Activated naive CD8-positive, alpha-beta T cell treated with anti-CD3 and anti-CD28 coated beads for 36 hours (primary cell): Measurements from ENCODE around the gene GBP2. TPM values are rescaled to one million over a fixed set of nuclear protein-coding genes. Genes with fewer than 3 reads are reported as not detected.
"Not testable (repeated sequence)": the region's sequence is repeated elsewhere in the genome, so short reads cannot be mapped to it uniquely, and the experiment has no call there.

ENCODE experiments used
- DNase-seq: peaks from one replicate; pipeline ENCODE4 v3.0.0; 2021
- H3K27ac Mint-ChIP-seq: one replicate; pipeline ENCODE4 v1.8.0; 2022; ENCODE audit warnings: mild to moderate bottlenecking, moderate library complexity, mixed read lengths
- H3K27me3 Mint-ChIP-seq: one replicate; pipeline ENCODE4 v1.8.0; 2022; ENCODE audit warnings: mild to moderate bottlenecking, mixed read lengths
- H3K36me3 Mint-ChIP-seq: one replicate; pipeline ENCODE4 v1.8.0; 2021; ENCODE audit warnings: mild to moderate bottlenecking, mixed read lengths
- H3K4me1 Mint-ChIP-seq: one replicate; pipeline ENCODE4 v1.8.0; 2021; ENCODE audit warnings: mixed read lengths
- H3K4me3 Mint-ChIP-seq: one replicate; pipeline ENCODE4 v1.8.0; 2022; ENCODE audit warnings: mild to moderate bottlenecking, moderate library complexity, mixed read lengths
- H3K9me3 Mint-ChIP-seq: one replicate; pipeline ENCODE4 v1.8.0; 2022; ENCODE audit warnings: mixed read lengths
- total RNA-seq, 2 experiments: library from RNA; stranded (reverse); gene quantifications; one replicate each; pipeline ENCODE4 v1.2.3, GENCODE V29; 2021

The GBP2 gene
- total RNA-seq, 2 experiments from 2014 or later: 153 to 157 TPM

GRCh38 chr1:89146721-89147120, 20.8 kb upstream of the GBP2 start:
- no peaks in the 10 kb centered on the region for H3K9me3 Mint-ChIP-seq
- H3K4me3 Mint-ChIP-seq: no peak overlapping the region
- H3K27ac Mint-ChIP-seq: no peak overlapping the region
- no peaks in the 10 kb centered on the region for H3K27me3 Mint-ChIP-seq
- H3K4me1 Mint-ChIP-seq: peaks cover 3% of the 10 kb centered on the region
- no peaks in the 10 kb centered on the region for H3K36me3 Mint-ChIP-seq
- DNase-seq: no peak

- DNase-seq: no peak
- Mint-ChIP-seq H3K4me1 (peaks cover 4% of the 10 kb centered on the region), H3K27me3 (no peaks in the 10 kb centered on the region), H3K36me3 (no peaks in the 10 kb centered on the region), H3K27ac (no peak overlapping the region), H3K9me3 (no peaks in the 10 kb centered on the region), H3K4me3 (no peak overlapping the region)
Observed at GRCh38 chr1:89143484-89143883, 17.6 kb upstream of the GBP2 start.

- Mint-ChIP-seq H3K27ac (no peak overlapping the region), H3K9me3 (peaks cover 3% of the 10 kb centered on the region), H3K36me3 (no peaks in the 10 kb centered on the region), H3K4me3 (no peak overlapping the region), H3K27me3 (no peaks in the 10 kb centered on the region), H3K4me1 (peaks cover 4% of the 10 kb centered on the region)
- no peak for DNase-seq
Observed at GRCh38 chr1:89142160-89142559, 16.2 kb upstream of the GBP2 start.

DNA sequence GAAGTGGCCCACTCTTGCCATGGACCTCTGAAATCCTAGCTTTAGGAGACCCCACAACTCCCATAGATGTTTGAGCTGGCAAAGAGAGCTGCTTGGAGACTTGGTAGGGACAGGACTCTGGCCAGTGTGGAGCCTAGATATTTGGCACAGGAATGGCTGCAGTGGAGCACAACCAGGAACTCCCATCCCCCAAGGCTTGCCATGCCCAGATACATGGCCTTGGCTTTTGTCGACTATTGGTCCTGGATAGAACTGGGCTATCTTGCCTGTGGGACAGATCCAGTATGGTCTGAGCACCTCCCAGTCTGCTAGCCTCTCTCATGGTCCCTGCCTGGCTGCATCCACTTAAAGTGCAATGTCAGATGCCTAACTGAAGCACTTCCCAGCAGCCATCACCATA, 7.8 kb upstream of the GBP2 start:
- Mint-ChIP-seq H3K4me3 (no peak overlapping the region), H3K27me3 (no peaks in the 10 kb centered on the region), H3K36me3 (peaks cover 6% of the 10 kb centered on the region), H3K27ac (no peak overlapping the region), H3K4me1 (peaks cover 21% of the 10 kb centered on the region), H3K9me3 (peaks cover 18% of the 10 kb centered on the region)
- DNase-seq: no peak

DNA sequence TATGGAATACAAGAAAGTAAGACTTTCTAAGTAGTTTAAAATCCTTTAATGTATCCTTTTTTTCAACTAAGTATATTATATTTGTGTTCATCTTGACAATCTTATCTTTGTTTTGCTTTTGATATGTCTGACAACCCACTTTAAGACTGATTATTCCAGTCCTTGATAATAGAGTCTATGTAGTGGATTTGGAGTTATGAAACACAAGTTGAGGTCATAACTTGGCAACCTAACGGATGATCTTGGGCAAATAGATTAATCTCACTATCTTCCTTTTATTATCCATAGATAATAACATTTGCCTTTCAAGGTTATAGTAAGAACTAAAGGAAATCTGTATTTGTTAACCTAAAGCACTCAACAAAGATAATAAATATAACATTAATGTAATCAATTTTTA, 4.8 kb upstream of the GBP2 start:
- H3K27ac Mint-ChIP-seq: no peak overlapping the region
- peaks cover 36% of the 10 kb centered on the region for H3K4me1 Mint-ChIP-seq
- no peak for DNase-seq
- H3K27me3 Mint-ChIP-seq: no peaks in the 10 kb centered on the region
- peaks cover 19% of the 10 kb centered on the region for H3K36me3 Mint-ChIP-seq
- peaks cover 15% of the 10 kb centered on the region for H3K9me3 Mint-ChIP-seq
- no peak overlapping the region for H3K4me3 Mint-ChIP-seq

DNA sequence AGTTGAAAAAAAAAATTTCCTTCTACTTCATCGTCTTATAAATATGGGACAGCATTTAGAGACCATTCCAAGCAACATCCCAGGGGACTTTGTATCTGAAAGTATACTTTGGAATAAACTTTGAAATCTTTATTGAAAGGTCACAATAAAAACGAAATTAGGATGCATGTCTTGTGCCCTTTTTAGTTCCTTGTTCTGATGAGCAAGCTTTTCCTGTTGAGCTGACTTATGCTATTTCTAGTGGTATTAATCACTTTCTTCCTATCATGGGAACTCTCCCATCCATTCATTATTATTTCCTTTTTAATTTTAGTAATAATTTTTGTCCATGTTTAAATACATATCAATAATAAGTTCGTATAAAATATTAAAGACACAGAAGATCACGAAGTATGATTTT, 4.0 kb upstream of the GBP2 start:
- peaks cover 22% of the 10 kb centered on the region for H3K36me3 Mint-ChIP-seq
- peaks cover 36% of the 10 kb centered on the region for H3K4me1 Mint-ChIP-seq
- H3K4me3 Mint-ChIP-seq: no peak overlapping the region
- DNase-seq: no peak
- peaks cover 12% of the 10 kb centered on the region for H3K9me3 Mint-ChIP-seq
- H3K27ac Mint-ChIP-seq: peak overlapping the region; percentile 97
- no peaks in the 10 kb centered on the region for H3K27me3 Mint-ChIP-seq

GRCh38 chr1:89128003-89128458, 2.1 kb upstream of the GBP2 start:
- H3K4me3 Mint-ChIP-seq: peak overlapping the region; percentile 18
- peaks cover 36% of the 10 kb centered on the region for H3K36me3 Mint-ChIP-seq
- peak overlapping the region; percentile 96 for H3K27ac Mint-ChIP-seq
- DNase-seq, H3K9me3 Mint-ChIP-seq, H3K27me3 Mint-ChIP-seq: not testable (repeated sequence)
- H3K4me1 Mint-ChIP-seq: peaks cover 42% of the 10 kb centered on the region

DNA sequence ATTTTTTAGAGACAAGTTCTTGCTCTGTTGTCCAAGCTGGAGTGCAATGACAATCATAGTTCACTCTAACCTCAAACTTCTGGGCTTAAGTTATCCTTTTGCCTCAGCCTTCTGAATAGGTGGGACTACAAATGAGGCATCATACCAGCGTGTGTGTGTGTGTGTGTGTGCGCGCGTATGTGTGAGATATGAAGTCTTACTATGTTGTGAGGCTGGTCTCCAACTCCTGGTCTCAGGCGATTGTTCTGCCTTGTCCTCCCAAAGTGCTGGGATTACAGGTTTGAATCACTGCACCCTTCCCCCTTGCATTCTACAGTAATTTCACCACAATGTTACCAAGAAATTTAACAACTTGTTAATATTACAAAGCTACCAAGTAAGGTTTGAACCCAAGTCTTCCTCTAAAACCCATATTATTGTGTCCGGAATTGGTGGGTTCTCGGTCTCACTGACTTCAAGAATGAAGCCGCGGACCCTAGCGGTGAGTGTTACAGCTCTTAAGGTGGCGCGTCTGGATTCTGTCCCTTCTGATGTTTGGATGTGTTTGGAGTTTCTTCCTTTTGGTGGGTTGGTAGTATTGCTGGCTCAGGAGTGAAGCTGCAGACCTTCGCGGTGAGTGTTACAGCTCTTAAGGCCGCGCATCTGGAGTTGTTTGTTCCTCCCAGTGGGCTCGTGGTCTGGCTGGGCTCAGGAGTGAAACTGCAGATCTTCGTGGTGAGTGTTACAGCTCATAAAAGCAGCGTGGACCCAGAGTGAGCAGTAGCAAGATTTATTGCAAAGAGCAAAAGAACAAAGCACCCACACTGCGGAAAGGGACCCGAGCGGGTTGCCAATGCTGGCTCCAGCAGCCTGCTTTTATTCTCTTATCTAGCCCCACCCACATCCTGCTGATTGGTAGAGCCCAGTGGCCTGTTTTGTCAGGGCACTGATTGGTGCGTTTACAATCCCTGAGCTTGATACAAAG, 970 bp upstream of the GBP2 start:
- Mint-ChIP-seq H3K27ac (peak overlapping the region; percentile 96), H3K4me1 (peaks cover 51% of the 10 kb centered on the region), H3K36me3 (peaks cover 47% of the 10 kb centered on the region), H3K4me3 (peak overlapping the region; percentile 80)
- peak; percentile 83 for DNase-seq
- not testable (repeated sequence) for H3K27me3 Mint-ChIP-seq, H3K9me3 Mint-ChIP-seq

DNA sequence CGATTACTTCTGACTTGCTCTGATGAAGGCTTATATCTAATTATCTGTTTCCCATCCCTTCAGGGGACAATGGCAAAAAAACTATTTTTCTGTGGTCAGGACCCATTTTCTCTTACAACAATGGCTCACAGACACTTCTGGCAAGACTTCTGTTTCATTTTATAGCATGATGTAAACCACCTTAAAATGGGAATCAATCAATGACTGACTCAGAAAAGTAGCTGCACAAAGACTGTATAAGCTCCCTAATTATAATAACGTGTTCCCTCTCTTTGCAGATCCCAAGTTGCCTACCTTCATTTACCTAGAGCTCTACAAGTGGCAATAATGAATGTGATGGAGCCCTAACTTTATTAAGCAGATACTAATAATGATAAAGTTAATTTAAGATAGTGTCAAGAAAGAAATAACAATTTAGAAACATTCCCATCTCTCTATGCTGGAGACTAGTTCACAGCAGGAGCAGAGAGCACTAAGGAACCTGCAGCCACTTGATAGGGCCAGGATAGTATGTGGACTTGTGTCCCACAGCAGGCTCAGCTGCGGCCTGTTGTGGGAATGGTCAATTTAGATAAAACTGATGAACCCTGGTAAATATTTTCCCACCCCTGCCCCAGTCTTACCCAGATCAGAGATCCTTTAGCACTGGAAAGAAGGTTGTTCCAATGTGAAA, 538 bp downstream of the GBP2 start:
- Mint-ChIP-seq H3K36me3 (peaks cover 54% of the 10 kb centered on the region), H3K4me1 (peaks cover 56% of the 10 kb centered on the region), H3K27ac (peak overlapping the region; percentile 95), H3K27me3 (no peaks in the 10 kb centered on the region), H3K9me3 (peaks cover 8% of the 10 kb centered on the region), H3K4me3 (peak overlapping the region; percentile 90)
- DNase-seq: no peak

DNA sequence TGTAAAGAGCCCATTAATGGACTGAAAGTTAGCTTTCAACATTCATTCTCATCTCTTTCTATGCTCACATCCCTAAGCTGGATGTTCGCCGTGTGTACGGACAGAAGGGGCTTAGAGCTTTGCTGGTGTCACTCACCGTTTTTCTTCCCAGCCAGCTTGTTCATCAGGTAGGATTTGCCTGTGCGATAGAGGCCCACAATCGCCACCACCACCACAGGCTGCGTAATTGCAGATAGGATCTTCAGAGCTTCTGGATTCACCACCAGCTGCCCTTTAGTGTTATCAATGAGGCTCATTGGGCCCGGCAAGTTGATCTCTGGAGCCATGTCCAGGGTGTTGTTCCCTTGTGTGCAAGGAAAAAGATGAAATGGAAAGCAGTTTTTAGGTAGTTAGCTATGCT, 4.3 kb downstream of the GBP2 start:
- DNase-seq: no peak
- H3K9me3 Mint-ChIP-seq: no peaks in the 10 kb centered on the region
- H3K4me1 Mint-ChIP-seq: peaks cover 38% of the 10 kb centered on the region
- H3K27ac Mint-ChIP-seq: peak overlapping the region; percentile 59
- H3K36me3 Mint-ChIP-seq: peaks cover 42% of the 10 kb centered on the region
- no peaks in the 10 kb centered on the region for H3K27me3 Mint-ChIP-seq
- H3K4me3 Mint-ChIP-seq: peak overlapping the region; percentile 37

GRCh38 chr1:89114662-89115061, 11.3 kb downstream of the GBP2 start:
- Mint-ChIP-seq H3K27ac (no peak overlapping the region), H3K4me3 (no peak overlapping the region), H3K9me3 (peaks cover 1% of the 10 kb centered on the region), H3K4me1 (peaks cover 29% of the 10 kb centered on the region), H3K36me3 (peaks cover 56% of the 10 kb centered on the region), H3K27me3 (no peaks in the 10 kb centered on the region)
- no peak for DNase-seq

DNA sequence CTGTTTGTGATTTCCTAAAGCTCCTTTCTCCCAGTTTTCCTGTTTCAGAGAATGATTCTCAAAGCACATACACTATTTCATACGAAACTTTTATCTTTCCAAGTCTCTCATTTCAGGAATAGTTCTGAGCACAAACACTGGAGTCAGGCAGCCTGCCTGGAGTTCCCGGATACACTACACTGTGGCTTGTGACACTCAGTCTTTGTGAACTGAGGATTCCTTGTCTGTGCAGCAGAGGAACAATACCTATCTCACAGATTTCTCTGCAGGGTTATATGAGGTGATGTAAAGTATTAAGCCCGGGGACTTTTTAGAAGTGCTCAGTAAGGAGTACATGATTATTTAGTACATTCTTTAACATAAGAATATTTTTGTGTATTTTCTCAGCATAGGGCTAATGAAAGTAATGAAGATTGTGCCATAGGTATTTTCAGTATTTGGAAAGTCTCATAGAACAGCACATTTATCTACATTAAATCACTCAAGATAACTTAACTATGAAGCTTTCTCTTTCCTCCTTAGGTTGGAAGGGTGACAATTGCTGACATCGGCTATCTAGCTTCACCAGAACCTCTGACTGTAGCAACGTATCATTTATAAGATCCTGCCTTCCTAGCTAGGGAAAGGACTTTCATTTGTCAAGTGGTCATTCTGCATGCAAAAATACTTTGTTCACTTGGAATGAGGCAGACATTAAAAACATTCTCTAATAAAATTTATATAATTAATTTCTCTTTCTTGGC, 12.9 kb downstream of the GBP2 start:
- Mint-ChIP-seq H3K4me1 (peaks cover 31% of the 10 kb centered on the region), H3K27ac (peak overlapping the region; percentile 9), H3K9me3 (peaks cover 1% of the 10 kb centered on the region), H3K4me3 (no peak overlapping the region), H3K27me3 (no peaks in the 10 kb centered on the region), H3K36me3 (peaks cover 71% of the 10 kb centered on the region)
- DNase-seq: no peak

- Mint-ChIP-seq H3K27me3 (no peaks in the 10 kb centered on the region), H3K9me3 (peaks cover 18% of the 10 kb centered on the region), H3K36me3 (peaks cover 66% of the 10 kb centered on the region), H3K27ac (peak overlapping the region; percentile 64), H3K4me1 (peaks cover 15% of the 10 kb centered on the region), H3K4me3 (no peak overlapping the region)
- DNase-seq: no peak
Observed at GRCh38 chr1:89104687-89105086, 21.2 kb downstream of the GBP2 start.

DNA sequence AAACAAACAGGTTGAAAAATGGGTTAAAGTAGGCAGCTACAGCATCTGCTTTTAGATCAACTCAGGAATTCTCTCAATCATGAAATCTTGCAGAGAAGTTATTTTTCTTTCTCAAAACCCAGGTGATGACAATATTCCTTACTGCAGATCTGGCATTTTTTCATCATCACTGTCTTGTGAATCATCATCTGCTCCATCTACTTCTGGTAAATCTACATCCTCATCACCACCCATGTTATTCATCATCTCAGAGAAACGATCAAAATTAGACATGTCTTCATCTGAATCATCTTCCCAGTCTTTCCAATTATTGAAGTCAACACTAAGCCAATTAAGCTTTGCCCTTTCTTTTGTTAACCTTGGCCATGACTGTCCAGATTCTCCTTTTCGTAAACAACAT, 21.8 kb downstream of the GBP2 start:
- Mint-ChIP-seq H3K4me3 (no peak overlapping the region), H3K4me1 (peaks cover 13% of the 10 kb centered on the region), H3K27me3 (no peaks in the 10 kb centered on the region), H3K9me3 (peaks cover 20% of the 10 kb centered on the region), H3K36me3 (peaks cover 60% of the 10 kb centered on the region), H3K27ac (peak overlapping the region; percentile 64)
- DNase-seq: no peak

DNA sequence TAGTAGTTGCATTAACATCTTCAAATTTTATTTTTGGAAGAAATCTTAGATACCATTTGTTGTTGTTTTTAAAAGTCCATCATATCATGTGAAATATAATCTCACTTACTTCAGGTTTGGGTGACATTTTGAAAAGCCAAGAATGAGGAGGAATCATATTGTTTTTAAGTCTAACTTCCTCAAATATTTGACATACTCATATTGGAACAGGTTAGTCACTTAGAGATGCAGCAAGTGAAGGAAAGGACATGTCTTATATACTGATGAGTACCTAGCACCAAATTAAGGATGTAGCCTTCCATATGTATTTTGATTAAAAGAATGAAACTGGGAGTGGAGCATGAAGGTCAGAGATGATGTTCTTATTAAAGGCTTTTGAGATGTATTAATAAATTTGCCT, 23.9 kb downstream of the GBP2 start:
- H3K27me3 Mint-ChIP-seq: no peaks in the 10 kb centered on the region

More for the DNA sequence above, 23.9 kb downstream of the GBP2 start:
- Mint-ChIP-seq H3K27ac (no peak overlapping the region), H3K9me3 (peaks cover 24% of the 10 kb centered on the region), H3K4me3 (no peak overlapping the region), H3K36me3 (peaks cover 44% of the 10 kb centered on the region), H3K4me1 (peaks cover 13% of the 10 kb centered on the region)
- no peak for DNase-seq
